Measurements from ENCODE around the gene FCHO2.

GRCh38 chr5:73135021-73135420 lies 179.2 kb downstream of the FCHO2 start:
- TF ChIP-seq POLR2A (IDR thresholded peaks at IDR 0.05) (no peak), CTCF (IDR thresholded peaks at IDR 0.05) (no peak)
